SK-N-SH (cell line): ENCODE results near the gene PRR20A. TPM values are rescaled to one million over a fixed set of nuclear protein-coding genes. Genes with fewer than 3 reads are reported as not detected.
"Not testable (repeated sequence)": the region's sequence is repeated elsewhere in the genome, so short reads cannot be mapped to it uniquely, and the experiment has no call there.

Experiments
- CTCF ChIA-PET: fragments of 300-600, 350-600 bp; formaldehyde crosslinking; extraction: SDS; loops from one replicate; lab custom pipeline; 2021; lab: Yijun Ruan, JAX
- POLR2A ChIA-PET: fragments of 350-600 bp; sonication (Branson Sonifier 250); formaldehyde crosslinking; extraction: SDS; loops from one replicate; lab custom pipeline; 2020; ENCODE audit warnings: antibody characterized with exemption, inconsistent platforms; lab: Yijun Ruan, JAX
- DNase-seq: peaks from one replicate; pipeline ENCODE4 v3.0.0; 2012
- H2AFZ ChIP-seq: fragments of 200-600 bp; sonication (generic); 2 replicates; pipeline ENCODE4 v1.8.1; 2016; ENCODE audit warnings: antibody characterized with exemption, mild to moderate bottlenecking, low read depth
- H3F3A ChIP-seq: fragments of 200-600 bp; sonication (generic); replicated peaks from 2 replicates; pipeline ENCODE3; 2016; ENCODE audit warnings: antibody characterized with exemption, mild to moderate bottlenecking; ENCODE audit not compliant: insufficient read depth
- H3K27ac ChIP-seq, 2 experiments: fragments of 200-500 bp in 1 of 2; fragments of 200-600 bp in 1 of 2; sonication (Bioruptor generic) in 1 of 2; sonication (generic), shearing (Covaris generic) in 1 of 2; 2 replicates each; pipeline versions ENCODE4 v1.5.1 to v1.6.1; 2014 to 2016; ENCODE audit warnings: low read depth in 2 of 2, inconsistent platforms in 1 of 2, low read length in 1 of 2, mild to moderate bottlenecking in 1 of 2, mixed read lengths in 1 of 2
- H3K27me3 ChIP-seq: fragments of 200-600 bp; sonication (generic), shearing (Covaris generic); 2 replicates; pipeline ENCODE4 v1.6.1; 2016; ENCODE audit warnings: mixed run types; ENCODE audit not compliant: insufficient read depth
- H3K36me3 ChIP-seq, 2 experiments: fragments of 200-500 bp in 1 of 2; fragments of 200-600 bp in 1 of 2; sonication (Bioruptor generic) in 1 of 2; sonication (generic) in 1 of 2; replicated peaks in 1 of 2; 2 replicates each; pipeline versions ENCODE3 to v1.5.1; 2014 to 2016; ENCODE audit warnings: low read length in 1 of 2, mild to moderate bottlenecking in 1 of 2; ENCODE audit not compliant: insufficient read depth in 2 of 2, control insufficient read depth in 1 of 2
- H3K4me1 ChIP-seq, 2 experiments: fragments of 200-500 bp in 1 of 2; fragments of 200-600 bp in 1 of 2; sonication (Bioruptor generic) in 1 of 2; sonication (generic), shearing (Covaris generic) in 1 of 2; 2 replicates each; pipeline versions ENCODE4 v1.5.1 to v1.6.1; 2014 to 2016; ENCODE audit warnings: low read depth in 1 of 2, low read length in 1 of 2, mixed run types in 1 of 2; ENCODE audit not compliant: insufficient read depth in 2 of 2, control insufficient read depth in 1 of 2
- H3K4me2 ChIP-seq: fragments of 200-600 bp; sonication (generic), shearing (Covaris generic); 2 replicates; pipeline ENCODE4 v1.6.1; 2017; ENCODE audit warnings: mixed run types
- H3K4me3 ChIP-seq, 2 experiments: fragments of 200-500 bp in 1 of 2; fragments of 200-600 bp in 1 of 2; sonication (Bioruptor generic) in 1 of 2; sonication (generic), shearing (Covaris generic) in 1 of 2; 2 replicates each; pipeline versions ENCODE4 v1.5.1 to v1.8.1; 2014 to 2016; ENCODE audit warnings: low read depth in 2 of 2, inconsistent platforms in 1 of 2, low read length in 1 of 2, mild to moderate bottlenecking in 1 of 2, mixed read lengths in 1 of 2, moderate library complexity in 1 of 2
- H3K79me2 ChIP-seq: fragments of 200-600 bp; sonication (generic); 2 replicates; pipeline ENCODE4 v1.8.1; 2017; ENCODE audit warnings: mild to moderate bottlenecking; ENCODE audit not compliant: insufficient read depth
- H3K9ac ChIP-seq: fragments of 200-600 bp; sonication (generic); 2 replicates; pipeline ENCODE4 v1.6.1; 2017; ENCODE audit warnings: mixed run types
- H3K9me2 ChIP-seq: fragments of 200-600 bp; sonication (generic); 2 replicates; pipeline ENCODE4 v1.6.1; 2017; ENCODE audit warnings: mixed run types
- H3K9me3 ChIP-seq: fragments of 200-600 bp; sonication (generic); 2 replicates; pipeline ENCODE4 v1.6.1; 2017; ENCODE audit warnings: mixed run types, mild to moderate bottlenecking, moderate library complexity
- H4K20me1 ChIP-seq: fragments of 200-600 bp; sonication (generic); 2 replicates; pipeline ENCODE4 v1.6.1; 2017; ENCODE audit warnings: mild to moderate bottlenecking, mixed run types; ENCODE audit not compliant: insufficient read depth
- EZH2phosphoT487 ChIP-seq: fragments of 200-600 bp; sonication (generic); IDR thresholded peaks from 2 replicates; pipeline ENCODE4 v1.6.1; 2017; ENCODE audit warnings: low read depth, mixed run types, mild to moderate bottlenecking, antibody characterized with exemption, moderate library complexity, borderline replicate concordance
- FOXJ3 ChIP-seq: sonication (generic); formaldehyde crosslinking; IDR thresholded peaks from 2 replicates; pipeline ENCODE4 v1.5.1; 2020; ENCODE audit warnings: mild to moderate bottlenecking, missing genetic modification reagents
- GATA2 ChIP-seq: sonication (generic); formaldehyde crosslinking; IDR thresholded peaks from 2 replicates; pipeline ENCODE4 v1.5.0; 2020; ENCODE audit warnings: mild to moderate bottlenecking, missing genetic modification reagents
- IRF3 ChIP-seq: fragments of 150-350 bp; IDR thresholded peaks from 2 replicates; pipeline ENCODE4 v1.6.1; 2016; ENCODE audit warnings: mild to moderate bottlenecking, low read depth, low read length
- MEF2A ChIP-seq: IDR thresholded peaks from 2 replicates; pipeline ENCODE4 v1.4.0; 2012; ENCODE audit warnings: low read depth, borderline replicate concordance
- NFIC ChIP-seq: IDR thresholded peaks from 2 replicates; pipeline ENCODE4 v1.4.0; 2012; ENCODE audit warnings: borderline replicate concordance
- REST ChIP-seq: IDR thresholded peaks from 2 replicates; pipeline ENCODE4 v1.6.1; 2012; ENCODE audit warnings: mild to moderate bottlenecking, low read depth, low read length, moderate library complexity
- TEAD4 ChIP-seq: IDR thresholded peaks from 2 replicates; pipeline ENCODE4 v1.4.0; 2012; ENCODE audit warnings: mild to moderate bottlenecking, borderline replicate concordance; ENCODE audit not compliant: insufficient read depth
- YY1 ChIP-seq: IDR thresholded peaks from 2 replicates; pipeline ENCODE4 v1.4.0; 2012; ENCODE audit warnings: low read depth, mild to moderate bottlenecking
- WGBS: methylation state at CpG from one replicate; pipeline ENCODE4 v1.1.6; 2017; ENCODE audit warnings: low lambda C conversion rate; 5-methylcytosine and 5-hydroxymethylcytosine counted together
- polyA plus RNA-seq, 3 experiments: library from polyadenylated mRNA; depleted of rRNA; stranded (reverse); fragments of >200 nt; gene quantifications; 2 replicates each; pipeline ENCODE4 v1.2.3, GENCODE V29; 2012
- TF ChIP-seq, protein P1 (sequence below): IDR thresholded peaks from 2 replicates; pipeline ENCODE4 v1.4.0; 2012; ENCODE audit warnings: low read depth, borderline replicate concordance

PRR20A gene
- polyA plus RNA-seq (2012; rRNA removed), result not detected in 2 replicates
- polyA plus RNA-seq (2012; cell fraction: cytosol; rRNA removed), result not detected in 2 replicates
- polyA plus RNA-seq (2012; cell fraction: nucleus; rRNA removed), result not detected in 2 replicates

- H3K9me2 ChIP-seq, POLR2A ChIA-PET, H3K4me3 ChIP-seq, H3K27me3 ChIP-seq, H3K4me1 ChIP-seq, H3K79me2 ChIP-seq, DNase-seq, H3K9ac ChIP-seq, H2AFZ ChIP-seq, H3K27ac ChIP-seq, H3F3A ChIP-seq, H4K20me1 ChIP-seq, H3K9me3 ChIP-seq, CTCF ChIA-PET, H3K36me3 ChIP-seq, H3K4me2 ChIP-seq: not testable (repeated sequence)
- 44% methylated on average over 13 of the region's 34 CpGs for WGBS
Observed at GRCh38 chr13:57140235-57140968, at the start of gene PRR20A. PRR20A (plus strand) TSS chr13:57140918; CDS start chr13:57141305, 387 bp downstream.

- no peak overlapping the region for H3K27ac ChIP-seq
- TF ChIP-seq TEAD4, result no peak
- no peak for TF ChIP-seq MEF2A
- TF ChIP-seq GATA2 (CRISPR knock-in tag), result no peak
- TF ChIP-seq YY1, result no peak
- TF ChIP-seq FOXJ3 (CRISPR knock-in tag), result no peak
- TF ChIP-seq, protein P1, sequence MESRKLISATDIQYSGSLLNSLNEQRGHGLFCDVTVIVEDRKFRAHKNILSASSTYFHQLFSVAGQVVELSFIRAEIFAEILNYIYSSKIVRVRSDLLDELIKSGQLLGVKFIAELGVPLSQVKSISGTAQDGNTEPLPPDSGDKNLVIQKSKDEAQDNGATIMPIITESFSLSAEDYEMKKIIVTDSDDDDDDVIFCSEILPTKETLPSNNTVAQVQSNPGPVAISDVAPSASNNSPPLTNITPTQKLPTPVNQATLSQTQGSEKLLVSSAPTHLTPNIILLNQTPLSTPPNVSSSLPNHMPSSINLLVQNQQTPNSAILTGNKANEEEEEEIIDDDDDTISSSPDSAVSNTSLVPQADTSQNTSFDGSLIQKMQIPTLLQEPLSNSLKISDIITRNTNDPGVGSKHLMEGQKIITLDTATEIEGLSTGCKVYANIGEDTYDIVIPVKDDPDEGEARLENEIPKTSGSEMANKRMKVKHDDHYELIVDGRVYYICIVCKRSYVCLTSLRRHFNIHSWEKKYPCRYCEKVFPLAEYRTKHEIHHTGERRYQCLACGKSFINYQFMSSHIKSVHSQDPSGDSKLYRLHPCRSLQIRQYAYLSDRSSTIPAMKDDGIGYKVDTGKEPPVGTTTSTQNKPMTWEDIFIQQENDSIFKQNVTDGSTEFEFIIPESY, result no peak
- no peak for TF ChIP-seq NFIC
- TF ChIP-seq IRF3, result no peak
- TF ChIP-seq REST, result no peak
- no peak for TF ChIP-seq EZH2phosphoT487
- H3K4me3 ChIP-seq, result no peak overlapping the region
- H3F3A ChIP-seq, result no peaks in the 10 kb centered on the region
- ChIA-PET POLR2A (no interaction called here), CTCF (no interaction called here)
- no peak overlapping the region for H3K9ac ChIP-seq
- H3K4me2 ChIP-seq, result no peak overlapping the region
- WGBS, result 21% methylated on average over 4 of the region's 4 CpGs
- no peak for DNase-seq
- no peak overlapping the region for H2AFZ ChIP-seq
- no peaks in the 10 kb centered on the region for H3K36me3 ChIP-seq
- no peaks in the 10 kb centered on the region for H3K4me1 ChIP-seq
- no peaks in the 10 kb centered on the region for H3K9me2 ChIP-seq
- no peaks in the 10 kb centered on the region for H4K20me1 ChIP-seq
- no peaks in the 10 kb centered on the region for H3K79me2 ChIP-seq
- H3K9me3 ChIP-seq, result no peaks in the 10 kb centered on the region
- H3K27me3 ChIP-seq, result no peaks in the 10 kb centered on the region
Observed at GRCh38 chr13:57114945-57115344, 25.8 kb upstream of the PRR20A start.
